GM12873 (cell line): ENCODE data around the gene SPPL2C.

Experiments used
- CTCF ChIP-seq: IDR thresholded peaks from 2 replicates; pipeline ENCODE4 v1.5.1; 2012; ENCODE audit warnings: low read depth, mild to moderate bottlenecking, moderate library complexity, low read length, control low read depth; ENCODE audit not compliant: insufficient read depth; ENCODE audit errors: missing control alignments

The SPPL2C gene

GRCh38 chr17:45846223-45846622 is 1.5 kb downstream of the SPPL2C start:
- TF ChIP-seq CTCF: no peak

- TF ChIP-seq CTCF: no peak
These were observed 2.0 kb downstream of the SPPL2C start for GRCh38 chr17:45846646-45847045.

GRCh38 chr17:45847101-45847500 is 2.4 kb downstream of the SPPL2C start:
- TF ChIP-seq CTCF: no peak

GRCh38 chr17:45847747-45848146 is 3.1 kb downstream of the SPPL2C start:
- no peak for TF ChIP-seq CTCF

- TF ChIP-seq CTCF: no peak
These were observed 3.7 kb downstream of the SPPL2C start for GRCh38 chr17:45848405-45848804.

GRCh38 chr17:45848868-45849535 is 4.3 kb downstream of the SPPL2C start:
- no peak for TF ChIP-seq CTCF

GRCh38 chr17:45849536-45849990 is 4.9 kb downstream of the SPPL2C start:
- TF ChIP-seq CTCF: no peak
